Nephron progenitor cell (in vitro differentiated cells): ENCODE results near the gene FOXP1.

Source experiments
- DNase-seq: peaks from one replicate; pipeline ENCODE4 v3.0.0; 2021
- H3K27ac Mint-ChIP-seq: 2 replicates; pipeline ENCODE4 v1.8.0; 2021; ENCODE audit warnings: mild to moderate bottlenecking, moderate library complexity, mixed read lengths
- H3K27me3 Mint-ChIP-seq: 2 replicates; pipeline ENCODE4 v1.8.0; 2021; ENCODE audit warnings: mild to moderate bottlenecking, low read depth, mixed read lengths; ENCODE audit not compliant: poor library complexity
- H3K36me3 Mint-ChIP-seq: 2 replicates; pipeline ENCODE4 v1.8.0; 2021; ENCODE audit warnings: low read depth, mixed read lengths
- H3K4me1 Mint-ChIP-seq: 2 replicates; pipeline ENCODE4 v1.8.0; 2021; ENCODE audit warnings: mixed read lengths
- H3K4me3 Mint-ChIP-seq: 2 replicates; pipeline ENCODE4 v1.8.0; 2021; ENCODE audit warnings: mild to moderate bottlenecking, moderate library complexity, mixed read lengths
- H3K9me3 Mint-ChIP-seq: 2 replicates; pipeline ENCODE4 v1.8.0; 2021; ENCODE audit warnings: mild to moderate bottlenecking, moderate library complexity, mixed read lengths
- TF ChIP-seq, protein P1 (sequence below): fragments of 200-600 bp; sonication (generic); IDR thresholded peaks from 2 replicates; pipeline ENCODE4 v1.5.0; 2021; ENCODE audit warnings: antibody characterized with exemption

FOXP1 gene

GRCh38 chr3:71505767-71506350 lies 77.7 kb downstream of the FOXP1 start:
- H3K4me1 Mint-ChIP-seq, result peaks cover 28% of the 10 kb centered on the region
- TF ChIP-seq, protein P1, sequence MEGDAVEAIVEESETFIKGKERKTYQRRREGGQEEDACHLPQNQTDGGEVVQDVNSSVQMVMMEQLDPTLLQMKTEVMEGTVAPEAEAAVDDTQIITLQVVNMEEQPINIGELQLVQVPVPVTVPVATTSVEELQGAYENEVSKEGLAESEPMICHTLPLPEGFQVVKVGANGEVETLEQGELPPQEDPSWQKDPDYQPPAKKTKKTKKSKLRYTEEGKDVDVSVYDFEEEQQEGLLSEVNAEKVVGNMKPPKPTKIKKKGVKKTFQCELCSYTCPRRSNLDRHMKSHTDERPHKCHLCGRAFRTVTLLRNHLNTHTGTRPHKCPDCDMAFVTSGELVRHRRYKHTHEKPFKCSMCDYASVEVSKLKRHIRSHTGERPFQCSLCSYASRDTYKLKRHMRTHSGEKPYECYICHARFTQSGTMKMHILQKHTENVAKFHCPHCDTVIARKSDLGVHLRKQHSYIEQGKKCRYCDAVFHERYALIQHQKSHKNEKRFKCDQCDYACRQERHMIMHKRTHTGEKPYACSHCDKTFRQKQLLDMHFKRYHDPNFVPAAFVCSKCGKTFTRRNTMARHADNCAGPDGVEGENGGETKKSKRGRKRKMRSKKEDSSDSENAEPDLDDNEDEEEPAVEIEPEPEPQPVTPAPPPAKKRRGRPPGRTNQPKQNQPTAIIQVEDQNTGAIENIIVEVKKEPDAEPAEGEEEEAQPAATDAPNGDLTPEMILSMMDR, result no peak
- no peak for DNase-seq
- H3K27me3 Mint-ChIP-seq, result peaks cover 10% of the 10 kb centered on the region
- no peak overlapping the region for H3K4me3 Mint-ChIP-seq
- H3K36me3 Mint-ChIP-seq, result peaks cover 39% of the 10 kb centered on the region
- no peaks in the 10 kb centered on the region for H3K9me3 Mint-ChIP-seq
- H3K27ac Mint-ChIP-seq, result peak overlapping the region; percentile 13

DNA sequence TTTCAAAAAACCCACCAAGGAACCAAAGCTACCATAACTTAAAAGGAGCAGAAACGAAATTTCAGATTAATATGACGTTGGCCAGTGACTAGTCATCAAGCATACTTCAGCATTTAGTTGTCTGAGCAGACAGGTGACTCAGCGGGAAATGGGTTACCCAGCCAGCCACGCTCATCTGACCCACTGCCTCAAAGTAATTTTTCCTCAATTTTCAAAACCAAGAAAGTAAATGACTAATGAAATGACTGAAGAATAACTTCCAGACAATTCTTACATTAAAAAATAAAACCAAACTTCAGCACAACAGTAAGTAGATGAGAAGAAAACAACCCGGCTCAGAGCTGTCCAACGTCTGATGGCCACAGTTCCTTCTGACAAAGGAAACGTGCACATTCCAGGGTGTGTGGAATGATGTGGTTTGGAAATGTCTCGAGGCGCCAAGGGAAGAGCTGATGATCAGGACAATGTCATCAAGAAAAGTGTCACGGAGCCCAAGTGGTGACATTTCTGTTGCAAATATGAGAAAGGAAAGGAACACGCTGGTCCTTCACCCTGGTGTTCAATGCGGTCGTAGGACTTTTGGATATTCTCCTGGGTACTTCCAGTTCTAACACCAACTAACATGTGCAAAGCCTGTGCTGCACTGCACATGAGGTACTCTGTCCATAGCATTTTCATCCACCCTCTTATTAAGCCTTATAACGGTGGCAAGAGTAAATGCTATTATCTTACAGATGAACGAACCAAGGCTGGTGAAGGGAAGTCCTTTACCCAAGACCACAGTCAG lies 79.1 kb downstream of the FOXP1 start:
- Mint-ChIP-seq H3K9me3 (no peaks in the 10 kb centered on the region), H3K4me1 (peaks cover 34% of the 10 kb centered on the region), H3K36me3 (peaks cover 43% of the 10 kb centered on the region), H3K4me3 (no peak overlapping the region), H3K27ac (no peak overlapping the region), H3K27me3 (peaks cover 10% of the 10 kb centered on the region)
- no peak for DNase-seq
- TF ChIP-seq, protein P1, result no peak

GRCh38 chr3:71503525-71504249 lies 79.8 kb downstream of the FOXP1 start:
- Mint-ChIP-seq H3K4me1 (peaks cover 36% of the 10 kb centered on the region), H3K27ac (no peak overlapping the region)

GRCh38 chr3:71502066-71502625 lies 81.4 kb downstream of the FOXP1 start:
- TF ChIP-seq, protein P1, result no peak
- Mint-ChIP-seq H3K9me3 (no peaks in the 10 kb centered on the region), H3K4me3 (no peak overlapping the region), H3K4me1 (peaks cover 48% of the 10 kb centered on the region), H3K36me3 (peaks cover 43% of the 10 kb centered on the region), H3K27ac (no peak overlapping the region), H3K27me3 (peaks cover 6% of the 10 kb centered on the region)
- no peak for DNase-seq

More at GRCh38 chr3:71503525-71504249, 79.8 kb downstream of the FOXP1 start:
- H3K36me3 Mint-ChIP-seq, result peaks cover 43% of the 10 kb centered on the region
- peaks cover 10% of the 10 kb centered on the region for H3K27me3 Mint-ChIP-seq
- DNase-seq, result no peak
- no peaks in the 10 kb centered on the region for H3K9me3 Mint-ChIP-seq
- TF ChIP-seq, protein P1, result no peak
- H3K4me3 Mint-ChIP-seq, result no peak overlapping the region

DNA sequence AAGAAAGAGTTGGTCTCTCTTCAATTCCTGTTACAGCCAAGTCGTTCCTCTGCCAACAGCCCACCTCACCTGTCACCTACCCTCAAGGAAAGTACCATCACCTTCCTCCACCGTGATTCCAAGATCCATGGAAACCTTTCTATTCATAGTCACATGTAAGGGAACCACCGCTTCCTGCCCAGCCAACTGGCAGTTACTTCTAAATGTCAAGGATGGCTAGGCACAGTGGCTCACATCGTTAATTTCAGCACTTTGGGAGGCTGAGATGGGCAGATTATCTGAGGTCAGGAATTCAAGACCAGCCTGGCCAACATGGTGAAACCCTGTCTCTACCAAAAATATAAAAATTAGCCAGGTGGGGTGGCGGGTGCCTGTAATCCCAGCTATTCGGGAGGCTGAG lies 82.8 kb downstream of the FOXP1 start:
- TF ChIP-seq, protein P1, result no peak
- peaks cover 4% of the 10 kb centered on the region for H3K27me3 Mint-ChIP-seq
- H3K27ac Mint-ChIP-seq, result peak overlapping the region; percentile 24
- peaks cover 52% of the 10 kb centered on the region for H3K4me1 Mint-ChIP-seq
- H3K4me3 Mint-ChIP-seq, result no peak overlapping the region
- H3K36me3 Mint-ChIP-seq, result peaks cover 37% of the 10 kb centered on the region
- DNase-seq, result no peak
- H3K9me3 Mint-ChIP-seq, result no peaks in the 10 kb centered on the region
